Stimulated activated CD8-positive, alpha-beta memory T cell treated with anti-CD3 and anti-CD28 coated beads, Interleukin-15, amount 100 ng/mL, for 1 hour (primary cell): ENCODE data around the gene TREH.
A peak's percentile ranks its signal among the peaks of the same experiment; 100 is the strongest.
"Not testable (repeated sequence)": the region's sequence is repeated elsewhere in the genome, so short reads cannot be mapped to it uniquely, and the experiment has no call there.

Experiments
- DNase-seq: peaks from one replicate; pipeline ENCODE4 v3.0.0-alpha.2; 2020; ENCODE audit warnings: low read depth

The TREH gene

GRCh38 chr11:118679483-118679882 is at the start of gene TREH:
Gene TREH, minus strand, starts transcription at chr11:118679650. Its CDS starts 23 bp downstream, at chr11:118679627.
- no peak for DNase-seq

- not testable (repeated sequence) for DNase-seq
Measured at GRCh38 chr11:118728112-118728511, 48.7 kb upstream of the TREH start.

- DNase-seq = not testable (repeated sequence)
Measured at GRCh38 chr11:118727721-118728066, 48.2 kb upstream of the TREH start.

GRCh38 chr11:118727001-118727720 is 47.7 kb upstream of the TREH start:
- DNase-seq = not testable (repeated sequence)

- DNase-seq = not testable (repeated sequence)
Measured at GRCh38 chr11:118721478-118722015, 42.1 kb upstream of the TREH start.

GRCh38 chr11:118720740-118721139 is 41.3 kb upstream of the TREH start:
- not testable (repeated sequence) for DNase-seq

- not testable (repeated sequence) for DNase-seq
Measured at GRCh38 chr11:118720078-118720477, 40.6 kb upstream of the TREH start.

- DNase-seq = not testable (repeated sequence)
Measured at GRCh38 chr11:118718562-118718961, 39.1 kb upstream of the TREH start.

GRCh38 chr11:118717733-118718132 is 38.3 kb upstream of the TREH start:
- DNase-seq = not testable (repeated sequence)

GRCh38 chr11:118717221-118717620 is 37.8 kb upstream of the TREH start:
- DNase-seq = not testable (repeated sequence)

GRCh38 chr11:118715837-118716260 is 36.4 kb upstream of the TREH start:
- DNase-seq = no peak

- DNase-seq = no peak
Measured at GRCh38 chr11:118715245-118715831, 35.9 kb upstream of the TREH start.

- DNase-seq = no peak
Measured at GRCh38 chr11:118714816-118715215, 35.4 kb upstream of the TREH start.

GRCh38 chr11:118714416-118714815 is 35.0 kb upstream of the TREH start:
- not testable (repeated sequence) for DNase-seq

GRCh38 chr11:118708296-118708695 is 28.8 kb upstream of the TREH start:
- no peak for DNase-seq

GRCh38 chr11:118706546-118706825 is 27.0 kb upstream of the TREH start:
- DNase-seq = no peak

GRCh38 chr11:118705791-118706545 is 26.5 kb upstream of the TREH start:
- DNase-seq = no peak

GRCh38 chr11:118705111-118705741 is 25.8 kb upstream of the TREH start:
- peak; percentile 18 for DNase-seq

GRCh38 chr11:118703563-118704106 is 24.2 kb upstream of the TREH start:
- DNase-seq = no peak

- DNase-seq = no peak
Measured at GRCh38 chr11:118699506-118700220, 20.2 kb upstream of the TREH start.

GRCh38 chr11:118697346-118697745 is 17.9 kb upstream of the TREH start:
- DNase-seq = no peak
